ENCODE results near the gene BACE2.

- TF ChIP-seq ZNF558 (CRISPR knock-in tag; IDR thresholded peaks at IDR 0.05; ENCODE audit: borderline replicate concordance) (no peak), ZBTB7A (CRISPR knock-in tag; IDR thresholded peaks at IDR 0.05) (no peak), ZNF775 (CRISPR knock-in tag; IDR thresholded peaks at IDR 0.05; ENCODE audit: borderline replicate concordance) (no peak), IRF9 (CRISPR knock-in tag; IDR thresholded peaks at IDR 0.05; ENCODE audit: borderline replicate concordance) (no peak)
These were observed 87.2 kb downstream of the BACE2 start for GRCh38 chr21:41255190-41255589.
